GM12878 (cell line): Measurements from ENCODE around the gene SLC36A1. TPM values are rescaled to one million over a fixed set of nuclear protein-coding genes. Genes with fewer than 3 reads are reported as not detected.

Experiments
- BRCA1 ChIP-seq: IDR thresholded peaks from 2 replicates; pipeline ENCODE4 v1.6.1; 2011; ENCODE audit warnings: low read depth, low read length, improper control_type of control experiment
- CBX5 ChIP-seq: sonication (generic); IDR thresholded peaks from 2 replicates; pipeline ENCODE4 v1.6.1; 2016; ENCODE audit warnings: low read depth, moderate library complexity, mild to moderate bottlenecking, inconsistent platforms
- ELK1 ChIP-seq: IDR thresholded peaks from 2 replicates; pipeline ENCODE4 v1.6.1; 2012; ENCODE audit warnings: low read depth, low read length, improper control_type of control experiment
- HDGF ChIP-seq: fragments of 450-650 bp; IDR thresholded peaks from 2 replicates; pipeline ENCODE4 v1.6.1; 2016; ENCODE audit warnings: antibody characterized with exemption
- JUND ChIP-seq: IDR thresholded peaks from 2 replicates; pipeline ENCODE4 v1.6.1; 2012; ENCODE audit warnings: low read depth, mild to moderate bottlenecking, low read length, improper control_type of control experiment, moderate library complexity
- KAT2A ChIP-seq: conservative IDR thresholded peaks from 2 replicates; pipeline ENCODE4 v1.6.1; 2011; ENCODE audit warnings: low read depth, low read length; ENCODE audit not compliant: control insufficient read depth
- KDM1A ChIP-seq: fragments of 200-600 bp; sonication (generic); IDR thresholded peaks from 2 replicates; pipeline ENCODE4 v1.6.1; 2016; ENCODE audit warnings: borderline replicate concordance
- NFXL1 ChIP-seq: fragments of 450-650 bp; IDR thresholded peaks from 2 replicates; pipeline ENCODE4 v1.6.1; 2017; ENCODE audit warnings: antibody characterized with exemption, mild to moderate bottlenecking, borderline replicate concordance
- NR2F1 ChIP-seq: fragments of 450-650 bp; conservative IDR thresholded peaks from 2 replicates; pipeline ENCODE4 v1.6.1; 2017; ENCODE audit warnings: mild to moderate bottlenecking
- POLR2AphosphoS2 ChIP-seq: IDR thresholded peaks from 2 replicates; pipeline ENCODE4 v1.6.1; 2011; ENCODE audit warnings: low read depth, mild to moderate bottlenecking, low read length, improper control_type of control experiment, moderate library complexity
- RBBP5 ChIP-seq: fragments of 200-600 bp; sonication (generic); conservative IDR thresholded peaks from 2 replicates; pipeline ENCODE4 v1.6.1; 2016
- SUPT20H ChIP-seq: IDR thresholded peaks from 2 replicates; pipeline ENCODE4 v1.6.1; 2011; ENCODE audit warnings: low read depth, mild to moderate bottlenecking, low read length, moderate library complexity, borderline replicate concordance; ENCODE audit not compliant: control insufficient read depth
- WRNIP1 ChIP-seq: IDR thresholded peaks from 2 replicates; pipeline ENCODE4 v1.6.1; 2011; ENCODE audit warnings: low read depth, low read length, improper control_type of control experiment, borderline replicate concordance
- polyA plus RNA-seq, 11 experiments: library from polyadenylated mRNA; depleted of rRNA in 4 of 11; unstranded in 6 of 11; stranded (reverse) in 5 of 11; fragments of >200 nt; fragmentation: Nextera tagmentation in 4 of 11; fragmentation: Illumina TruSeq in 1 of 11; extraction: Ambion mirVana in 4 of 11; extraction: Trizol in 1 of 11; gene quantifications; 1 replicate in 1 of 11; 2 replicates in 10 of 11; pipeline versions ENCODE4 v1.2.1 to v1.2.3, GENCODE V29; 2011 to 2016; ENCODE audit warnings: inconsistent platforms in 2 of 11, missing spikeins in 2 of 11, low read depth in 1 of 11
- total RNA-seq, 4 experiments: library from RNA; depleted of rRNA in 3 of 4; stranded (reverse); fragments of >200 nt in 3 of 4; fragmentation: Illumina TruSeq in 1 of 4; extraction: Trizol in 1 of 4; gene quantifications; 2 replicates each; pipeline versions ENCODE4 v1.2.1 to v1.2.3, GENCODE V29; 2013 to 2021
- TF ChIP-seq, protein P1 (sequence below), 3 experiments: IDR thresholded peaks in 2 of 3; conservative IDR thresholded peaks in 1 of 3; 2 replicates each; pipeline ENCODE4 v1.5.1; 2011; ENCODE audit warnings: low read depth in 3 of 3, low read length in 3 of 3, mild to moderate bottlenecking in 3 of 3, control low read depth in 2 of 3, moderate library complexity in 2 of 3, inconsistent platforms in 1 of 3, mixed read lengths in 1 of 3; ENCODE audit not compliant: control insufficient read depth in 2 of 3, insufficient read depth in 1 of 3; ENCODE audit errors: extremely low read depth in 1 of 3
- TF ChIP-seq, protein P2 (sequence below): fragments of 450-650 bp; formaldehyde crosslinking; IDR thresholded peaks from 2 replicates; pipeline ENCODE4 v1.4.0; 2022; ENCODE audit warnings: mild to moderate bottlenecking, moderate library complexity
- TF ChIP-seq, protein P3 (sequence below): IDR thresholded peaks from 2 replicates; pipeline ENCODE4 v1.6.1; 2012; ENCODE audit warnings: low read depth, low read length, improper control_type of control experiment
- TF ChIP-seq, protein P4 (sequence below): IDR thresholded peaks from 2 replicates; pipeline ENCODE4 v1.6.1; 2012; ENCODE audit warnings: improper control_type of control experiment, low read depth, low read length; ENCODE audit not compliant: insufficient replicate concordance

The SLC36A1 gene
- total and polyA plus RNA-seq, 10 of the 15 experiments (the other 5 are each of a cell fraction or from before 2014, with no cell fraction given), result 0.50 to 8.2 (median 3.5) TPM

- TF ChIP-seq, protein P1, sequence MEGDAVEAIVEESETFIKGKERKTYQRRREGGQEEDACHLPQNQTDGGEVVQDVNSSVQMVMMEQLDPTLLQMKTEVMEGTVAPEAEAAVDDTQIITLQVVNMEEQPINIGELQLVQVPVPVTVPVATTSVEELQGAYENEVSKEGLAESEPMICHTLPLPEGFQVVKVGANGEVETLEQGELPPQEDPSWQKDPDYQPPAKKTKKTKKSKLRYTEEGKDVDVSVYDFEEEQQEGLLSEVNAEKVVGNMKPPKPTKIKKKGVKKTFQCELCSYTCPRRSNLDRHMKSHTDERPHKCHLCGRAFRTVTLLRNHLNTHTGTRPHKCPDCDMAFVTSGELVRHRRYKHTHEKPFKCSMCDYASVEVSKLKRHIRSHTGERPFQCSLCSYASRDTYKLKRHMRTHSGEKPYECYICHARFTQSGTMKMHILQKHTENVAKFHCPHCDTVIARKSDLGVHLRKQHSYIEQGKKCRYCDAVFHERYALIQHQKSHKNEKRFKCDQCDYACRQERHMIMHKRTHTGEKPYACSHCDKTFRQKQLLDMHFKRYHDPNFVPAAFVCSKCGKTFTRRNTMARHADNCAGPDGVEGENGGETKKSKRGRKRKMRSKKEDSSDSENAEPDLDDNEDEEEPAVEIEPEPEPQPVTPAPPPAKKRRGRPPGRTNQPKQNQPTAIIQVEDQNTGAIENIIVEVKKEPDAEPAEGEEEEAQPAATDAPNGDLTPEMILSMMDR (IDR thresholded peaks at IDR 0.05 in 2 of 3, conservative IDR thresholded peaks at IDR 0.05 in 1 of 3; ENCODE audit: control insufficient read depth in 2 of 3, extremely low read depth in 1 of 3, insufficient read depth in 1 of 3, low read depth in 3 of 3, low read length in 3 of 3), result peak; percentile 84 to 97 (median 93); a peak in 4 of 6 replicates
- TF ChIP-seq, protein P2, sequence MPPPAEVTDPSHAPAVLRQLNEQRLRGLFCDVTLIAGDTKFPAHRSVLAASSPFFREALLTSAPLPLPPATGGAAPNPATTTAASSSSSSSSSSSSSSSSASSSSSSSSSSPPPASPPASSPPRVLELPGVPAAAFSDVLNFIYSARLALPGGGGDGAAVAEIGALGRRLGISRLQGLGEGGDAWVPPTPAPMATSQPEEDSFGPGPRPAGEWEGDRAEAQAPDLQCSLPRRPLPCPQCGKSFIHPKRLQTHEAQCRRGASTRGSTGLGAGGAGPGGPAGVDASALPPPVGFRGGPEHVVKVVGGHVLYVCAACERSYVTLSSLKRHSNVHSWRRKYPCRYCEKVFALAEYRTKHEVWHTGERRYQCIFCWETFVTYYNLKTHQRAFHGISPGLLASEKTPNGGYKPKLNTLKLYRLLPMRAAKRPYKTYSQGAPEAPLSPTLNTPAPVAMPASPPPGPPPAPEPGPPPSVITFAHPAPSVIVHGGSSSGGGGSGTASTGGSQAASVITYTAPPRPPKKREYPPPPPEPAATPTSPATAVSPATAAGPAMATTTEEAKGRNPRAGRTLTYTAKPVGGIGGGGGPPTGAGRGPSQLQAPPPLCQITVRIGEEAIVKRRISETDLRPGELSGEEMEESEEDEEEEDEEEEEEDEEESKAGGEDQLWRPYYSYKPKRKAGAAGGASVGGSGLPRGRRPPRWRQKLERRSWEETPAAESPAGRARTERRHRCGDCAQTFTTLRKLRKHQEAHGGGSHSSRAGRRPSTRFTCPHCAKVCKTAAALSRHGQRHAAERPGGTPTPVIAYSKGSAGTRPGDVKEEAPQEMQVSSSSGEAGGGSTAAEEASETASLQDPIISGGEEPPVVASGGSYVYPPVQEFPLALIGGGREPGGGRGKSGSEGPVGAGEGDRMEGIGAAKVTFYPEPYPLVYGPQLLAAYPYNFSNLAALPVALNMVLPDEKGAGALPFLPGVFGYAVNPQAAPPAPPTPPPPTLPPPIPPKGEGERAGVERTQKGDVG, result peak; percentile 83
- TF ChIP-seq NR2F1 (peak; percentile 42; the same call in 1 of the 2 replicates), HDGF (0 out of 2 replicates have a peak, but pooled peaks have one; percentile 27), CBX5 (no peak), POLR2AphosphoS2 (no peak), RBBP5 (no peak), KAT2A (no peak), WRNIP1 (no peak), NFXL1 (no peak), KDM1A (no peak), SUPT20H (no peak), JUND (no peak), ELK1 (peak; percentile 55; the same call in 1 of the 2 replicates), BRCA1 (no peak)
- TF ChIP-seq, protein P3, sequence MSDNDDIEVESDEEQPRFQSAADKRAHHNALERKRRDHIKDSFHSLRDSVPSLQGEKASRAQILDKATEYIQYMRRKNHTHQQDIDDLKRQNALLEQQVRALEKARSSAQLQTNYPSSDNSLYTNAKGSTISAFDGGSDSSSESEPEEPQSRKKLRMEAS, result peak; percentile 93
- TF ChIP-seq, protein P4, sequence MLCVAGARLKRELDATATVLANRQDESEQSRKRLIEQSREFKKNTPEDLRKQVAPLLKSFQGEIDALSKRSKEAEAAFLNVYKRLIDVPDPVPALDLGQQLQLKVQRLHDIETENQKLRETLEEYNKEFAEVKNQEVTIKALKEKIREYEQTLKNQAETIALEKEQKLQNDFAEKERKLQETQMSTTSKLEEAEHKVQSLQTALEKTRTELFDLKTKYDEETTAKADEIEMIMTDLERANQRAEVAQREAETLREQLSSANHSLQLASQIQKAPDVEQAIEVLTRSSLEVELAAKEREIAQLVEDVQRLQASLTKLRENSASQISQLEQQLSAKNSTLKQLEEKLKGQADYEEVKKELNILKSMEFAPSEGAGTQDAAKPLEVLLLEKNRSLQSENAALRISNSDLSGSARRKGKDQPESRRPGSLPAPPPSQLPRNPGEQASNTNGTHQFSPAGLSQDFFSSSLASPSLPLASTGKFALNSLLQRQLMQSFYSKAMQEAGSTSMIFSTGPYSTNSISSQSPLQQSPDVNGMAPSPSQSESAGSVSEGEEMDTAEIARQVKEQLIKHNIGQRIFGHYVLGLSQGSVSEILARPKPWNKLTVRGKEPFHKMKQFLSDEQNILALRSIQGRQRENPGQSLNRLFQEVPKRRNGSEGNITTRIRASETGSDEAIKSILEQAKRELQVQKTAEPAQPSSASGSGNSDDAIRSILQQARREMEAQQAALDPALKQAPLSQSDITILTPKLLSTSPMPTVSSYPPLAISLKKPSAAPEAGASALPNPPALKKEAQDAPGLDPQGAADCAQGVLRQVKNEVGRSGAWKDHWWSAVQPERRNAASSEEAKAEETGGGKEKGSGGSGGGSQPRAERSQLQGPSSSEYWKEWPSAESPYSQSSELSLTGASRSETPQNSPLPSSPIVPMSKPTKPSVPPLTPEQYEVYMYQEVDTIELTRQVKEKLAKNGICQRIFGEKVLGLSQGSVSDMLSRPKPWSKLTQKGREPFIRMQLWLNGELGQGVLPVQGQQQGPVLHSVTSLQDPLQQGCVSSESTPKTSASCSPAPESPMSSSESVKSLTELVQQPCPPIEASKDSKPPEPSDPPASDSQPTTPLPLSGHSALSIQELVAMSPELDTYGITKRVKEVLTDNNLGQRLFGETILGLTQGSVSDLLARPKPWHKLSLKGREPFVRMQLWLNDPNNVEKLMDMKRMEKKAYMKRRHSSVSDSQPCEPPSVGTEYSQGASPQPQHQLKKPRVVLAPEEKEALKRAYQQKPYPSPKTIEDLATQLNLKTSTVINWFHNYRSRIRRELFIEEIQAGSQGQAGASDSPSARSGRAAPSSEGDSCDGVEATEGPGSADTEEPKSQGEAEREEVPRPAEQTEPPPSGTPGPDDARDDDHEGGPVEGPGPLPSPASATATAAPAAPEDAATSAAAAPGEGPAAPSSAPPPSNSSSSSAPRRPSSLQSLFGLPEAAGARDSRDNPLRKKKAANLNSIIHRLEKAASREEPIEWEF, result no peak
Observed at GRCh38 chr5:151447174-151448037, at the start of gene SLC36A1 (continued).
